ENCODE data around the gene WNT6.

Gene WNT6

DNA sequence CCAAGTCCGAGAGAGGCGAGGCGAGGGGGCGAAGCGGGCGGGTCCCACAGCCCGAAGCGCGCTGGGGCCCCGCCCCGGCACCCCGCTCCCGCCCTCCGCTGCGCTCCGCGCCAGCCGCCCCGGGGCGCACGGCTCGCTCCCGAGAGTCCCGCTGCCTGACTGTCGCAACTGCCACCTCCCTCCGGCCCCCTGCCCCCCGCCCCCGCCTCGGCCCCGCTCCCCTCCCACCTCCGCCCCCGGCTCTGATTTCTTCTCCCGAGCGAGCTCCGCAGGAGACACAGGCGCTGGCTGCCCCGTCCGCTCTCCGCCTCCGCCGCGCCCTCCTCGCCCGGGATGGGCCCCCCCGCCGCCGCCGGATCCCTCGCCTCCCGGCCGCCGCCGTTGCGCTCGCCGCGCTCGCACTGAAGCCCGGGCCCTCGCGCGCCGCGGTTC is at the start of gene WNT6:
Gene WNT6 (plus strand): TSS at position 250 of the 432 bp plus-strand sequence. CDS start 233 bp downstream, outside the sequence.
- no peak for DNase-seq (ENCODE audit: low read depth)

DNA sequence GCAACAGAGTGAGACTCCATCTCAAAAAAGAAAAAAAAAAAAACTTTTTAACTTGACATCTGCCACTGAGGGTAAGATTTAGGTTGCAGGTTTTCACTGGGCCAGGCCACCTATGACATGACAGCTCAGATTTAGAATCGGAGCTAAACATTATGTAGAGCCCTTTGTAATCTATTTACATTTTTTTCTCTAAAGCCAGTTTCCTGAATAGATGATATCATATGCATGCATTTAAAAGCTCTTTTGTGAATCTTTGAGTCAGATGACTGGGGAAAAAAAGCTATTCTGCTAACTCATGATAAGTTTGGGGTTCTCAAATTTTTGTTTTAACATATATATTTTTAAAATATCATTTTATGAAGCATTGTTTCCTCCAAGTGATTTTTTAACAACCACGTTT is 49.3 kb upstream of the WNT6 start:
- DNase-seq (ENCODE audit: low read depth): no peak

DNA sequence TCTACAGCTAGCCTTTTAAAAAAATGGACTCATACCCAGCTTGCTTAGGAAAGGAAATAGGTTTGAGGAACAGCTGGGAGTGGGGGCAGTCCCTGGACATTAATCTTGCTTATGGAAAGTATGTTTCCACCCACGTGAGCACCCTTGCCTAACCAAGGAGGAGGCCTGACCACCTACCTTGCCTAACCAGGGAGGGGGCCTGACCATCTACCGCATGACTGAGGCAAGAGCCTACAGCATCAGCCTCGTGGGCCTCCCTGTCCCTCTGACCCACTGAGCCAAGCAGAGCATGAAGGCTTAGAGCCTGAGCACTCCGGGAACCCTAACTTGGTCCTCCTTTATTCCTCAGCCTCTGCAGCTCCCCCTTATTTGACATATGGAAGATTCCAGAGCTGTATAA is 48.2 kb upstream of the WNT6 start:
- no peak for DNase-seq (ENCODE audit: low read depth)

DNA sequence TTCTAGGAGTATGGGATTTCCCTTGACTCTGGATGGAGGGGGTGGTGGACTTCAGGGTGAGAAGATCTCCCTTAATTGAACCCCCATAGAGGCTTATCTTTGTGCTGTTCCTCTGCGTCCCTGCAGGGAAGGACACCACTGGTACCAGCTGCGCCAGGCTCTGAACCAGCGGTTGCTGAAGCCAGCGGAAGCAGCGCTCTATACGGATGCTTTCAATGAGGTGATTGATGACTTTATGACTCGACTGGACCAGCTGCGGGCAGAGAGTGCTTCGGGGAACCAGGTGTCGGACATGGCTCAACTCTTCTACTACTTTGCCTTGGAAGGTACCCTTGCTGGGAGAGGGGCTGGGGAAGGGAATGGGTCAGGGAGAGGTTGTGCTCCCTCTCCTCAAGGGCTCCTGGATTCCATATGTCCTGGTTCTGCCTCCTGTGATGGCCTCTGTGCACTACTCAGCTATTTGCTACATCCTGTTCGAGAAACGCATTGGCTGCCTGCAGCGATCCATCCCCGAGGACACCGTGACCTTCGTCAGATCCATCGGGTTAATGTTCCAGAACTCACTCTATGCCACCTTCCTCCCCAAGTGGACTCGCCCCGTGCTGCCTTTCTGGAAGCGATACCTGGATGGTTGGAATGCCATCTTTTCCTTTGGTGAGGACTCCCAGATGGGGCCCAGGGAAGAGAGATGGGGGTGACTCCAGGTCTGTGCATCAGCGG is 47.3 kb upstream of the WNT6 start:
- DNase-seq (ENCODE audit: low read depth): no peak

DNA sequence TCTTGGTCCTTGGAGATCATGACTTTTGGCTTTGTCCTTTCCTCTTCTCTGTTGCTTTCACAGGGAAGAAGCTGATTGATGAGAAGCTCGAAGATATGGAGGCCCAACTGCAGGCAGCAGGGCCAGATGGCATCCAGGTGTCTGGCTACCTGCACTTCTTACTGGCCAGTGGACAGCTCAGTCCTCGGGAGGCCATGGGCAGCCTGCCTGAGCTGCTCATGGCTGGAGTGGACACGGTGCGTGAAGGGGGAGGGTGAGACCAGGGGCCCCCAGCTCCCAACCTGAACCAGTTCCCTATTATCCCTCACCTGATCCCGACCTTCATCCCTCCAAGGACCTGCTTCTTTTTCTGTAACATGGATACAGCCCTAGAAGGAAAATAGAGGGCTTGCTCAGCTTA is 46.7 kb upstream of the WNT6 start:
- no peak for DNase-seq (ENCODE audit: low read depth)

DNA sequence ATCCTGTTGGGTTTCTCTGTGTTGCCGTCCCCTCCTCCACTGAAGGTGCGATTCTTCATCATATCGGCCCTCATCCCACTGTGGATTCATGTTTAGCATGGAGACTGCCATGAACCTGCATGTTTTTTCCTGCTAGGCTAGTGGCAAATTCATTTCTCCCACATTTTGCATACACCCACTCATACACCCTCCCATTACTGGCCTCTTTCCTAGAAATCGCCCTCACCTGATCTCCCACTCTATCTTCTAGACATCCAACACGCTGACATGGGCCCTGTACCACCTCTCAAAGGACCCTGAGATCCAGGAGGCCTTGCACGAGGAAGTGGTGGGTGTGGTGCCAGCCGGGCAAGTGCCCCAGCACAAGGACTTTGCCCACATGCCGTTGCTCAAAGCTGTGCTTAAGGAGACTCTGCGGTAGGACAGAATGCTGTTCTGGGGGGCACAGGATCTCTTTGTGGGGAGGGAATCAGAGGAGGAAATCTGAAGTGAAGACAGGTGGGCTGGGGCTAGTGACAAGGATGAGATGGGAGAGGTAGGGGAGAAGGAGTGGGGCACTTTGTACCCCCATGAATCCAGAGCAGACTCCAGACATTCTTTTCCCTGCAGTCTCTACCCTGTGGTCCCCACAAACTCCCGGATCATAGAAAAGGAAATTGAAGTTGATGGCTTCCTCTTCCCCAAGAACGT is 45.7 kb upstream of the WNT6 start:
- no peak for DNase-seq (ENCODE audit: low read depth)

DNA sequence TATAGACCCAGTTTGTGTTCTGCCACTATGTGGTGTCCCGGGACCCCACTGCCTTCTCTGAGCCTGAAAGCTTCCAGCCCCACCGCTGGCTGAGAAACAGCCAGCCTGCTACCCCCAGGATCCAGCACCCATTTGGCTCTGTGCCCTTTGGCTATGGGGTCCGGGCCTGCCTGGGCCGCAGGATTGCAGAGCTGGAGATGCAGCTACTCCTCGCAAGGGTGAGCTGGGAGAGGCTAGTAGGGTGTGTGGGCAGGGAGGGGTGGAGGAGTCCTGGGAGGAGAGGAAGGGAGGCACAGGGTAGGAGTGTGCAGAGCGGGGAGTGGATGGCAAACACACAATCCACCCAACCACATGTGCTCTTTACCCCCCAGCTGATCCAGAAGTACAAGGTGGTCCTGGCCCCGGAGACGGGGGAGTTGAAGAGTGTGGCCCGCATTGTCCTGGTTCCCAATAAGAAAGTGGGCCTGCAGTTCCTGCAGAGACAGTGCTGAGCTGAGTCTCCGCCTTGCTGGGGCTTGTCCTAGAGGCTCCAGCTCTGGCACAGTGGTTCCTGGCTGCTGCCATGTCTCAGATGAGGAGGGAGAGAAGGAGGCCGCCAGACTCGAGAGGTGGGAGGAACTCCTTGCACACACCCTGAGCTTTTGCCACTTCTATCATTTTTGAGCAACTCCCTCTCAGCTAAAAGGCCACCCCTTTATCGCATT is 44.9 kb upstream of the WNT6 start:
- no peak for DNase-seq (ENCODE audit: low read depth)

DNA sequence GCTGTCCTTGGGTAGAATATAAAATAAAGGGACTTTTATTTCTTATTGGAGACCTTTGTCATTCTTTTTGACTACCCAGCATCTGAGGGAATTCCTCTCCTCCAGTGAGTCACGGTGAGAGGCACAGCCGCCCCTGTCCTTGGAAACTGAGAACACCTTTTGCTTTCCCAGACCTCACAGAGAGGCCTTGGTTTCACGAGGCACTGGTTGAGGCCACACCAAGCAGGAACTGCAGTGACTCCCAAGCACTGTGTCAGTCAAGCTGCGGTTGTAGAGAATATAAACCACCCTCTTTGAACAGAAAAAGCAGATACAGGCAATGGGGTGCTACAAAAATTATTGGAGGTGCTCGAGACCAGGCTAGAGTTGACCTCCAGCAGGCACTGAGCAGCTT is 44.4 kb upstream of the WNT6 start:
- DNase-seq (ENCODE audit: low read depth): no peak

DNA sequence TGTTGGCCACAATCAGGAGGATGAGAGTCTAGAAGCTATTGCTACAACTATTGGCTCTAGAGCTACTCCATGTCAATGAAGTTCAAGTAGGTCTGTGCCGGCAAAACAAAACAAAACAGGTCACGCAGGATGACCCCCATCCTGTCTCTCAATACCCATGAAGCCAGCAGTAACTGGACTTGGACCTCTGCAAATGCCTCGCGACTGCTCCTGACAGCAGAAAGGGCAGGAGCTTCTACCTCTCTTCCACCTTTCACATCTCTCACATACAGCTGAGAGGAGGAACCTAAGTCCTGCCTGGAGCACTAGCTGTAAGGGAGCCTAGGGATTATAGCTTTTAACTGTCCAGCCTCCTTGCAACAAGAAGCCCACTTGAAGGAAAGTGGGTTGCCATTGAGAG is 44.0 kb upstream of the WNT6 start:
- no peak for DNase-seq (ENCODE audit: low read depth)

DNA sequence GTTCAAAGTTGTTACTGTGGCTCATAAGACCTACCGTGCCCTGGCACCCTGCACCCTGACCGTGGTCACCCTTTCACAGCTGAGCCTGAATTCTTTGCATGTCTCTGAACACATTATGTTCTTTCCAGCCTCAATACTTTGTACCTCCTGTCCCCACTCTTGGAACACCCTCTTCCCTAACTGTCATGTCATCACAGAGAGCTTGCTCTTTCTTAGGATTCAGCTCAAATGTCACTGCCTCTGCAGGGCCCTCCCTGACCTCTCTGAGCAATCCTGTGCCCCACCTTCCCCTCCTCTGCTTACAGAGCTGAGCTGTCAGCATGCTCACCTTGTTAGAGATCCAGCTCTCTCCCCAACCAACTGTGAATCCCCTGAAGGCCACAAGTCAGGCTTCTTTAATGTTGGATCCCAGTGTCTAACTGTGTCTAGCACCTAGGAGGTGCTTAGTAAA is 43.0 kb upstream of the WNT6 start:
- no peak for DNase-seq (ENCODE audit: low read depth)

DNA sequence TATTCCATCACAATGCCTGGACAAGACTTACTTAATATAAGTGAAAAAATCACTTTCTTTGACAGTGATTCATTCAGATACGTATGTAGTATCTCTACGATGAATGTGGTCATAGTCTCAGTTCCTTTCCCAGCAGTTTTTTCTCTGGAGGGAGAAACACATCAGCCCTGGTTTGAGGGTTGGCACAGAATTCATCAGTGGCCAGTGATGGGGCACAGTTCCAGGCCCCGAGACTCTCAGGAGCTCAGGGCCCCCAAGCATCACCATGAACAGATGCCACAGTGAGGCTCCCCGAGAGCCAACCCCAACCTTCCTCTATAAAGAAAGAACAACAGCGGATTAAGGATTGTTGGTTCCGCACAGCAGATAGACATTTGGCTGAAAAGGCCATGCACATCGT is 40.5 kb upstream of the WNT6 start:
- DNase-seq (ENCODE audit: low read depth): no peak

DNA sequence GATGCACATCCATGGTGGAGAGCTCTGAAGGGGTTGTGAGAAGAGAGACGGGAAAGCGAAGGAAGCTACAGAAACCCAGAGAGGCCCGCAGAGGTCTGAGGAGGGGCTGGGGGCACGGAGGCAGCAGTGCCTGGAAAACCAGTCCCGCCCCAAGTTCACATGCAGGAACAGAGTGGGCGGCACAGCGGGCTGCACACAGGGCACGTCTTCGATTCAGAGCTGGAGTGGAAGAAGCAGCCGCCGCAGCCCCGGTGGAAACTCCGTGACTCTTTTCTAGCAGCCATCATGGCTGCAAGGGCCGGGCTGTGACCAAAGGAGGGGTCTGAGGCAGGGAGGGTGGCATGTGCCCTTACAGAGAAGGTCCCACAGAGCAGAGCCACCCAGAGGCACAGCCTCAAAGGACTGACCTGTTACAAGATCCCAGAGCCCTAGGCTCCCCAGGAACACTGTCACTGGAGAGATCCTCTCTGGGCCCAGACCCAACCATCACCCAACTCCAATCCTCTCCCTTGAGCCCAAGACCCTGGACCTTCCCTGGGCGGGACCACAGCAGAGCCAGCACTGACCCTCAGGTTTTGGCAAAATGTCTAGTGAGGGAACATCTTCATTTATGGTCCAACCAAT is 38.7 kb upstream of the WNT6 start:
- DNase-seq (ENCODE audit: low read depth): no peak

DNA sequence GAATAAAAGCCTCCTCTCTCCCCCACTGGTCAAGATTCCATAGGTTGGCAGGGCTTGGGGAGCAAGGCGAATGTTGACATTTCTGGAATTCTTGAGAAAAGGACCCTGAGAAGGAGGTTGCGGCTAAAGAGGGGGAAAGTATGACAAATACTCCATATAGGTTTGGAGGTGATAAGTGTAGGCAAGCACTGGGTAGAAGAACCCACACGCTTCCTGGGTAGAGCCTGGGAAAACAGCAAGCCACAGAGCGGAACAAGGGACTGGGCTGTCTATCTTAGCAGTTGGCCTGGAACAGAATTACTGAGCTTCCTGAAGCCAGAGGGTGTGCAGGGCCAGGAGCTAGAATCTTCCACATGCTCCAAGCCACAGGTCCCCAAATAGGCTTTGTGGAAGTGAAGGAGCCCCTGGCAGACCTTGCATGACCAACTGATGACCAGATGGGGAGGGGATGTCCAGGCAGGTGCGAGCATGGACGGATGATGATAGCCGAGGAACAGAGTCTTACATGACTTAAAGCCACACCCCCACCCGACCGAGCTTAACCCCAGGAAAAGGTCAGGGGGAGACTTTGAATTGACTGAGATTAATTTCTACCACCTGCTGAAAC is 37.9 kb upstream of the WNT6 start:
- DNase-seq (ENCODE audit: low read depth): no peak

DNA sequence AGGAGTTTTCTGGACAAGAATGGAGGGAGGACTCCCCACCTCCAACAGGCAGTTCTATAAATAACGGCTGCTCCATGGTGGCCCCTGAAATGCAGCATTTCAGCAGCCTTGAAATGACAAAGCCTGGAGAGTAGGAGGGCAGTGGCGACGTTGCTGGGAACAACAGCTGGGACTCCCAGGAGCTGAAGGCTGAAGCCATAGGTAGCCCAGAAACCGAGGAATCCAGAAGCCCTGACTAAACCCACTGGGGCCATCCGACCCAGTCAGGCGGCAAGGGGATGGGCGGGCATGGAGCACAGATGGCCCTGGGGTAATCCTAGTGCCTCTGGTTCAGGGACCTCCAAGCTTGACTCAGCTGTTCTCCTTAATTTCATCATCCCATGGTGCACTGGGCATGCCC is 37.0 kb upstream of the WNT6 start:
- no peak for DNase-seq (ENCODE audit: low read depth)

DNA sequence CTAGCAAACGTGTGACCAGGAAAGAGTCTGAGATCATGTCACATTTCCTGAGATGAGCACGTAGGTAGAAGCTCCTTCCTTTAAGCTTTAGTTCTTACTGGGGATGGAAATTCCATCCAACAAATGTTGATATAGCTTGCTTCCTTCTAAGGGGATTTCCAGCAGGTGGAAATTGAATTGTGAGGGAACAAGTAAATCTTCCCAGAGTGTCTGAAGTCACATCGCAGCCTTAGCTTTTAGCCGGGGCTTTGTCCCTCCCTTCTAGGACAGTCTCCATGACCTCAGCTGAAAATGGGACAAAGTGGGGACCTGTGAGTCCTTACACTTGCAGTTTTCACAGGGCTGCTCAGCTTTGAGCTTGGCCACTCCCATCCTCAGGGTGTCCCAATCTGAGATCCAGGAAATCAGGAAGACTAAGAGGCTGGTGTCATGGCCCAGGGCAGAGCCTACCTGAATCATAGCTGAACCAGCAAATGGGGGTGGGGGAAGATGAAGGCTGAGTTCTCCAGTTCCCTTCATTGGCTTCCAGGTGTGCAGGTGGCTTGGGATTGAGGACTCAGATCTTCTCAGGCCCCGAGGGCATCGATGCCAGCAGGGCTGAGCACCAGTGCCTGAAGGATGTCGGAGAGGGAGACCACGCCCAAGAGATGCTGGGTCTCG is 36.3 kb upstream of the WNT6 start:
- no peak for DNase-seq (ENCODE audit: low read depth)

DNA sequence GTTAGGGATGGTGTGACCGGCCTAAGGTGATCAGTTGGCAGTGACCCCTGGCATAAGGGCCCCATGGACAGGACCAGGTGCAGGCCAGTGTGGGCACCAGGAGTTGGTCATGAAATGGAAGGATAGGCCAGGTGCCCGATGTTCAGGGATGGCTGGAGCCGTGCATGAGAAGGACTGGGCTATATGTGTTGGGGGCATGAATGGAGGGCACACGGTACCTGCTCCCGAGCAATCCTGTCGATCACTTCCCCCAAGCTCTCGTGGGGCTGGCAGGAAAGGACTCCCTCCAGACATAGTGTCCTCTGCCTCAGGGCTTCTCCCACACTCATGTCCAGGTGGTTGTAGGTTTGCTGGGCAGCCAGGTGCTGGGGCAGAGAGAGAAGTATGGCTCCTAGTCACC is 35.6 kb upstream of the WNT6 start:
- no peak for DNase-seq (ENCODE audit: low read depth)

DNA sequence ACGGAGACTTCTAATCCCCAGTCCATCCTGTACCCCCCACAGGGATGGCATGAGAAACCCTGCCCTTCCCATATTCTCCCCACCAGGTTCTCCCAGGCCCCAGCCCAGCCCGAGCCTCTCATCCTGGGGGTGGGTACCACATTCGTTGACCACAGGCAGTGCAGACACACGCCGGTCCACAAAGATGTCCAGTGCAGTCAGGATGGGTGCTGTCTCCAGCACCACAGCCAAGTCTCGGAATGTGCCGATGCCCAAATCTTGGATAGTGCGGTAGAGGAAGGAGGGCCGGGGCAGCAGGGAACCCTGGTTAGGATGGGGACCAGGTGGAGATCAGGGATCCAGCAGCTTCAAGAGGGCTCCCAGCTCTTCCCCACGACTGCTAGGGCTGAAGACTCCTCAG is 32.8 kb upstream of the WNT6 start:
- DNase-seq (ENCODE audit: low read depth): no peak

DNA sequence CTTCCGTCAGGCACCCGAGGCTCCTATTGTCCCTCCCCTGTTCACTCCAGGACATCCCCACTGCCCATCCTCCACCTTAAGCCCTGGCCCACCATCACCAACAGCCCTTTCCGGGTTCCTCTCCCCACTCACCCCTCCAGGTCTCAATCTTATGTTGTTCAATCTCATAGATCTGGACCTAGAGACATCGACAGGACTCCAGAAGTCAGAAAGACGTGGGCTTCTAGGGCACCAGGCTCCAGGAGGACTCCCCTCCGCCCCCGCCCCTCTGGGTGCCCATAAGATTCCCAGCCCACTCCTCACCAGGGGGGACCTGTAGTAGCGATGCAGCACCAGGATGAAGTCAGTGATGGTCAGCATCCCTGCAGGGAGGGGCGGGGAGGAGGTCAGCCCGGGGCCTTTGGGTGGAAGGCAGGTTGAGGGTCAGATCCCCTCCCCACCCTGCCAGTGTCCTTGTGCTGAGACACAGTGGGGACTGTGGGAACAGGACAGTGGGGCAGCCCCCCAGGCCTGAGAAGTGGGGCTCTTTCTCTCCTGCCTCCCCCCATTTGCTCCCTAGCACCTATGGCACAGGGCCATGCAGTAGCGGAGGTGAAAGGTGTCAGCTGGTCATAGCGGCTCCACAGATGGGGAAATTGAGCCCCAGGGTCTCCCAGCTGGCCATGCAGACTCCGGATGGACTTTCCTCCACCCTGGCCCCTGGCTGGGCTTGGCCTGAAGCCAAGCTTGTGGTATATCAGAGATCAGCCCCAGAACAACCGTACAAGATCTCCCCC is 31.7 kb upstream of the WNT6 start:
- DNase-seq (ENCODE audit: low read depth): no peak

DNA sequence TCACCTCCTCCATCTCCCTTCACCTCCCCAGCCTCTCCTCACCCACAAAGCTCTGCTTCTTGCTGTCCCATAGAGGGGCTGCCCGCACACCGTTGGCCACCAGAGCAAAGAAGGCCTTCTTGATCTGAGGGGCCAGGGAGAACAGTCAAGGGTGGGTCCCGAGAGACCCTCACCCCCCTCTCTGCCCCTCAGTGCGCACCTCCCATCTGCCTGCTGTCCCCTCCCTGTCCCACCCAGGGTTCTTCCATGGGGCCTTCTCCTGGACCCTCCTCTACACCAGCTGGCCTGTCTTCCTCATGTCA is 31.2 kb upstream of the WNT6 start:
- DNase-seq (ENCODE audit: low read depth): no peak

DNA sequence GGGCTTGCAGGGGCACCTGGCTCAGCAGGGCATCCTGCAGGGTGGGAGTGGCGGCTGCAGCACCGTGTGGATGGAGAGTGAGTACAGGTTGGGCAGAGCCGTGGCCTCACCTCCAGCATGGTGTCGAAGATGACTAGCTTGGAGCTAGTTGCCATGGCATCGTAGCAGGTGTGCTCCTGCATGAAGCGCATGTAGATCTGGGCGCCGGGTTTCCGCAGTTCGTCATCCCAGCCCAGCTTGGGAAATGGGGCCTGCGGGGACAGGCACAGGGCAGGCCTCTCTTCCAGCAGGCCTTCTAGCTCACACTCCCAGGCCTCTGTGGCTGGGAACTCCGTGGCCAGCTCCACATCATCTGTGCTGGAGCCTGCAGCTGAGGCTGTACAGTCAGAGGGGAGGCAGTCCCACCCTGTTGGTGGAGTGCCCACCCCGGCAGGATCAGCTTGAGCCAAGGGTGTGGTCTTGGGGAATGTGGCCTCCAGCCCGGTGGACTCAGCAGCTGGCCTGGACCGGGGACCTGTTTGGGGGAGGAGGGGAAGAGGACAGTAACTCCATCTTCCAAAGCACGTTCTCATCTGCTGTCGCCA is 29.6 kb upstream of the WNT6 start:
- DNase-seq (ENCODE audit: low read depth): no peak

All from fibroblast of the conjunctiva (primary cell).